ENCODE data around the gene TIGD3.

DNA sequence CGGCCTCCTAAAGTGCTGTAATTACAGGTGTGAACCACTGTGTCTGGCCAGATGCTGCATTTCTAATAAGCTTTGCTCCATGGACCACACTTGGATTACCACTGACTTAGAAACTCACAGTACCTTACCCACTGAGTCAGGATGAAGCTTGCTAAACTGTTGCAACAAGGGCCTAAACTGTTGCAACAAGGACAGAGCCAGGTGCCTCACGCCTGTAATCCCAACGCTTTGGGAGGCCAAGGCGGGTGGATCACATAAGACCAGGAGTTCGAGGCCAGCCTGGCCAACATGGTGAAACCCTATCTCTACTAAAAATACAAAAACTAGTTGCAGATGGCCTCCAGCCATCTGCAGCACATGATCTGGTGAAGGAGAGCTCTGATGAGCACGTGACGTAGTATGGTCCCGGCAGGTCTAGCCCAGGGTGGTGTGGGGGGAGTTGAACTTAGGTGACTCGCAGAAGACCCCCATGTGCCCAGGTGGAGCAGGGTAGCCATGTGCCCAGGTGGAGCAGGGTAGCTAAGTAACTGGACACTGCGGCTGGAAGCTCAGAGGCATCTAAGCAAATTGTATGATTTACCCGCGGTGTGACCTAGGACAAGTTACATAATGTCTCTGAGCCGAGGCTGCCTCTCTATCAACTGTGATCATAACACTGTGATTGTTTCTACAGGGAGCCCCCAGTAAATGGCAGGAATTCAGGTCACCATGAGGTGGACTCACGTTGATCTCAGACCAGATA, 19.5 kb downstream of the TIGD3 start:
- no peak for TF ChIP-seq POLR2AphosphoS5 (IDR thresholded peaks at IDR 0.05; ENCODE audit: low read depth, low read length)
- no peak for TF ChIP-seq SIN3A (IDR thresholded peaks at IDR 0.05; ENCODE audit: borderline replicate concordance, insufficient read depth, low read length)
- TF ChIP-seq, protein P1, sequence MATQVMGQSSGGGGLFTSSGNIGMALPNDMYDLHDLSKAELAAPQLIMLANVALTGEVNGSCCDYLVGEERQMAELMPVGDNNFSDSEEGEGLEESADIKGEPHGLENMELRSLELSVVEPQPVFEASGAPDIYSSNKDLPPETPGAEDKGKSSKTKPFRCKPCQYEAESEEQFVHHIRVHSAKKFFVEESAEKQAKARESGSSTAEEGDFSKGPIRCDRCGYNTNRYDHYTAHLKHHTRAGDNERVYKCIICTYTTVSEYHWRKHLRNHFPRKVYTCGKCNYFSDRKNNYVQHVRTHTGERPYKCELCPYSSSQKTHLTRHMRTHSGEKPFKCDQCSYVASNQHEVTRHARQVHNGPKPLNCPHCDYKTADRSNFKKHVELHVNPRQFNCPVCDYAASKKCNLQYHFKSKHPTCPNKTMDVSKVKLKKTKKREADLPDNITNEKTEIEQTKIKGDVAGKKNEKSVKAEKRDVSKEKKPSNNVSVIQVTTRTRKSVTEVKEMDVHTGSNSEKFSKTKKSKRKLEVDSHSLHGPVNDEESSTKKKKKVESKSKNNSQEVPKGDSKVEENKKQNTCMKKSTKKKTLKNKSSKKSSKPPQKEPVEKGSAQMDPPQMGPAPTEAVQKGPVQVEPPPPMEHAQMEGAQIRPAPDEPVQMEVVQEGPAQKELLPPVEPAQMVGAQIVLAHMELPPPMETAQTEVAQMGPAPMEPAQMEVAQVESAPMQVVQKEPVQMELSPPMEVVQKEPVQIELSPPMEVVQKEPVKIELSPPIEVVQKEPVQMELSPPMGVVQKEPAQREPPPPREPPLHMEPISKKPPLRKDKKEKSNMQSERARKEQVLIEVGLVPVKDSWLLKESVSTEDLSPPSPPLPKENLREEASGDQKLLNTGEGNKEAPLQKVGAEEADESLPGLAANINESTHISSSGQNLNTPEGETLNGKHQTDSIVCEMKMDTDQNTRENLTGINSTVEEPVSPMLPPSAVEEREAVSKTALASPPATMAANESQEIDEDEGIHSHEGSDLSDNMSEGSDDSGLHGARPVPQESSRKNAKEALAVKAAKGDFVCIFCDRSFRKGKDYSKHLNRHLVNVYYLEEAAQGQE (IDR thresholded peaks at IDR 0.05; ENCODE audit: insufficient read depth in 1 of 2, low read depth in 2 of 2, low read length in 2 of 2): no peak
- no peak for TF ChIP-seq TAF1 (IDR thresholded peaks at IDR 0.05; ENCODE audit: borderline replicate concordance, insufficient read depth, low read length)
- TF ChIP-seq FOXP2 (optimal IDR thresholded peaks at IDR 0.05; ENCODE audit: borderline replicate concordance, extremely low read depth, extremely low read length, insufficient read depth): no peak

Data from PFSK-1 (cell line).